Endometrial microvascular endothelial cells (primary cell): ENCODE measurements around the gene CTBP2. TPM values are rescaled to one million over a fixed set of nuclear protein-coding genes. Genes with fewer than 3 reads are reported as not detected.

ENCODE experiments used
- in situ Hi-C: cut with HindIII; loops from 2 replicates; pipeline ENCODE4 v1.10.0; 2017; ENCODE audit warnings: low sequenced_read_pairs, low pct_unique_long_range_greater_than_20kb; ENCODE audit errors: inconsistent ontology term
- total RNA-seq: library from RNA; depleted of rRNA; stranded (reverse); fragments of >200 nt; gene quantifications from one replicate; pipeline ENCODE4 v1.2.3, GENCODE V29; 2015; ENCODE audit errors: inconsistent ontology term

Gene CTBP2
- total RNA-seq, 1 donor from 2014 or later, result 89.9 TPM

DNA sequence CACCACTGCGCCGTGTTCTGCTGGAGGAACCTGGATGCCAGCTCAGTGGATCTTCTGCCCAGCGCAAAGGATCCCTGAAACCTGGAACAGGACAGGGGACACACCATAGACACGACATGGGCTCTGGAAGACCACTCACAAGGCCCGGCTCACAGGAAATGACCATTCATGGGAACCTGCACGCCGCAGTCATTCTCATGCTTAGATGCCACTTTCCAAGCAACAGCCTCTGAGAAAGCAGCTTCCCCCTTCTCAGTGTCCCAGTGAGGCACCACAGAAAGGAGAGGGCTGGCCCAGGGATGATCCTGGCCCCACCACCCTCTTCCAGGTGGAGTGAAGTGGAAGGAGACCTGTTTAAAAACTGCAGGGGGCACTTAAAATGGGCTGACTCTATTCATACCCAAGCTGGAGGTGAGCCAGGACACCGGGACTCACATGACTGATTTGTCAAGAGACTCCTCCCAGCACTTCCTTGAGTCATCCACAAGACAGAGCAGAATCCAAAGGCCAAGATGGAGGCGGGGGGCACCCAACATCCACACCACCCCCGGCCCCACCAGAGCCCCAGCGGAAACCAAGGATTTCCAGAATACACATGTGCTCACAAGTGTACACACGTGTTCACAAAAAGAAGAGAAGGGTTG is 11.2 kb downstream of the CTBP2 start:
- in situ Hi-C loops, result no loop called here

DNA sequence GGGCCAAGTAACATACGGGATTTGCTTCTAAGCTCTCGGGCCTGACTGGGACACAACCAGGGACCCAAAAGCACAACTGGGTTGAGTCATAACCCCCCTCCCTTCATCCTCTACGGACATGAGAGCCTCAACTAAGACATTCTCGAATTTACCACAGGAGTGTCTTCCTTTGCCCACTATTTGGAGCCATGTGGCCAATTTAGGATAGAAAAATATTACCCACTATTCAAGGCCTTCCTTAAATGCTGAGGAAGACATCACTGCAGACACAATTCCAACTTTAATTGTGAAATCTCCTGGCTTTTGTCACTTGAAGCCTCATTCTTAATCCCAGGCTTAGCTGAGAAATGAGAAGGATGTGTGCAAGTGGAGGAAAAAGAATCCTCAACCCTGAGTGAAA is 11.8 kb downstream of the CTBP2 start:
- in situ Hi-C loops, result no loop called here

DNA sequence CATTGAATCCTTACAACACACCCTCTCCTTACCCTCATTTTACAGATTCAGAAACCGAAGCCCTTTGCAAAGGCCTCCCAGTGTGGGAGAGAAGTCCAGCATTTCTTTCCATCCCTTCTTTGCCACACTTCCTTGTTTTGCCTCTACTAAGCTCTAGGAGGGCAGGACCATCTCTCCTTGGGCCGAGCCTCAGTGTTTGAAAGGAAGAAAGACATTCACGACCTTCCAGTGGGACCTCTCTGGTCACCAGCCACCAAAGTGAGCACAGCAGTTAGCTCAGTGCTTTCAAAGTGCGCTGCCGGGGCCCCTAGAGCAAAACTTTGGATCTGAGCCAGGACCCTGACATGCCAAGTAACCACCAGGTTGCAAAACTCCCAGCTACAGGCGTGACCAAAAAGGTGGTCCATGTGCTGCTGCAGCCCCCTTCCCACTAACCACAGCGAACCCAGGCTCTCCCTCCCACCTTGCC is 12.4 kb downstream of the CTBP2 start:
- in situ Hi-C loops, result no loop called here

DNA sequence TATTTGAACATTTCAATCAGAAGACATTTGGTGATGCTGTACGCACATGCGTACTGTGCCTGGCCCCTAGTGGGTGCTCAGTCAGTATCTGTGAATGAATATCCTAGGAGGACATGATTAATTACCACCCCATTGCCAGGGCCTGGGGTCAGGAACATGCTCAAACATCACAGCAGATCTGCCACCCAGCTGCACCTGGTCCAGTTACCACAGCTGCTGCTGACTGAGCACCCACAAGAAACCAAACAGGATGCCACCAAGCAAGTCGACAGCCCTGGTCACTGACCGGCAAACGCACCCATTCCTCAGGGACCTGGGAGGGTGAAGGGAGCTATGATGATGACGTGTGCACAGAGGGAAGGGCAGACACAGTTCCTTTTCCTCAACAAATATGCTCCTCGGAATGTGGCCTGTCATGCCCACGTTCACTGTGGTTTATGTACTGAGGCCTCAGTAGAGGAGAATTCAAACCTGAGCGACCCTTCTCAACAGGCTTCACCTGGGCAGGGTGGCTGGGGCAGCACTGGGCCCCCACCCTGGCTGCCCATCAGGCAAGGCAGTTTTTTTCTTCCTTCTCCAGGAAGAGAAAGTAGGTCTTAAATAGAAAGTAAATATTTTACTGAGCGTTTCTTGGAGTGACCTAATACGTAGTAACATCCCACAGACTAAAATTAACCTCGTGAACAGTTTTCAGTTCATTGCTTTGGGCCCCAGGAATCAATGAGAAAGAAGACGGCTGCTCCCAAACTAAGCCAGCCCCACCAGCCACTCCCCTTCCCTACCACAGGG is 13.4 kb downstream of the CTBP2 start:
- in situ Hi-C loops, result no loop called here

DNA sequence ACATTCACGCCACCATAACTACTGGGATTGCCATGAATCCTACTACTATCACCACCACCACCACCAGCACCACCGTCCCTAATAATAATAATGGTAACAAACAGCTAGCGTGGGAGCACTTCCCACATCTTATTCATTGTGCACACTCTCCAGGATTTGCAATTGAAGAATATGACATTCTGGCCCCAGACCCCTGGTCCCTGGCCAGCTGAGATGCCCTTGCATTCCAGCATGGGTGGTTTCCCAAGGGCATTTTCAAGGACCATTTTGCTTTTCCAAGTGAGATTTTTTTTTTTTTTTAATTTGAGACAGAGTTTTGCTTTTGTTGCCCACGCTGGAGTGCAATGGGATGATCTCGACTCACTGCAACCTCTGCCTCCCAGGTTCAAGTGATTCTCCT is 14.7 kb downstream of the CTBP2 start:
- in situ Hi-C loops, result no loop called here

DNA sequence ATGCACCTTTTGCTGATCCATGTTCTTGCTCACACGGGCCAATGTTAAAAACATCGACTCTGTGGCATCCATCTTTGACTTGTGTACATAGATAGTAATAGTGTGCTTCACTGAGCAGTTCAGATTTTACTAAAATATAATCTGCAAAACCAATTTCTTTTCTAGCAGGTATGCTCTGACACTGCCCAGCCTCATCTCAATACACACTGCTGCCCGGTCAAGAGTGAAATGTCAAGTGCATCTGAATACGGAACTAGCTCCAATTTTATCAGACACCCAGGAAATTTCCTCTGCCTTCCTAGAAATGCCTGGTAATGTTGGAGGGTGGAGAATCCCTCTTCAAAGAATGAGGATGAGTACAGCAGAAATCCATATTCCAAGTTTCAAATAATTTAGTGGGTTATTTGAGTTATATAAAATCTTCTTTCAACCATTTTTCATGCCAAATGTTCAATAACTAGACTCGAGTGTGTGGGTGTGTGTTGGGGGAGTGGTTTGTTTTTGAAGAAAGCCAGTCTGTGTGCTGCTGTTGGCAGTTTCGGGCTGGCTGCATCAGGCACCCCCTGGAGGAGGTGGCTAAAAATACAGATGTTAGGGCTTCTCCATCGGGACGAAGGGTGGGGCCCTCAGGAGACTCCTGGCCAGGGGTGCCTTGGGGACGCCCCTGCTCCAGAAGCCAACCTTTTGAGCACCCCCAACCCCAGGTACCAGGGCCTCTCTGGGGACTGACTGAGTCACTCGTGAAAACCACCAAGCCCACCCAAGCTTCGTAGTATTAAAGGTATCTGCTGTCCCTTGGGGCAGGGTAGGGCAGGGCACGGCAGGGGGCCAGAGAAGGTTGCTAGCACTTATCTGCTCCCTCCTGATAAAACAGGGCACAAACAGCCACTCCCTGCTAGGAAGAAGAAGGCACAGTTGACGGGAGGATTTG is 15.4 kb downstream of the CTBP2 start:
- in situ Hi-C loops, result no loop called here

DNA sequence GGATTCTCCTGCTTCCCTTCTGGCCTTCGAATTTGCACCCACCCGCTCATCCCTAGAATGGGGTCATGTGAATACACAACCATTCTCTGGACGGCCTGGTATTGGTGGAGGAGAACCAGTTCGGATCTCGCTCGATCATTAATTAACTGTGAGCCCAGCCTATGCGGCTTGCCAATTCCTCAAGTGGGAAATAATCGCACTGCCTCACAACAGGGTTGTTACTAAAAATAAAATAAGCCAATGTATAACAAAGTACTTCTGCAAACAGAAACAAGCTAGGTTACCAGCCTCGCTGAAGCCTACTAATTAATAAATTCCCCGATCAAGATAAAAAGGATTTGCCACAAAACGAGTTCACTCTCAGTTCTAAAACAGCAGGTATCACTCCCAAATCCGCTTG is 16.2 kb downstream of the CTBP2 start:
- in situ Hi-C loops, result no loop called here

DNA sequence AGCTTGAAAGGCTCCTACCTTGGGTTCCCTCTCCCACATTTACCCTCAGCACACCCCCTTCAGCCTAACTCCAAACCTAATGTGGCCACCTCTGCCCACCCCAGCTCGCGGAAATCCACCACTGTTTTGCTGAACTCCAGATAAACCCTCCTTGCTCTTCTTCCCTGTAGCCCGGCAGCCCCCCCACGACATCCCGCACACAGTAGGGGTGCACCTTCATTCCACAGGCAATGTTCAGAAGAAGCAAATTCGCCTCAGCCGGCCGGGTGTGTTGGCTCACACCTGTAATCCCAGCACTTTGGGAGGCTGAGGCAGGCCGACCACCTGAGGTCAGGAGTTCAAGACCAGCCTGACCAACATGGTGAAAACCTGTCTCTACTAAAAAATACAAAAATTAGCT is 17.4 kb downstream of the CTBP2 start:
- in situ Hi-C loops, result no loop called here

DNA sequence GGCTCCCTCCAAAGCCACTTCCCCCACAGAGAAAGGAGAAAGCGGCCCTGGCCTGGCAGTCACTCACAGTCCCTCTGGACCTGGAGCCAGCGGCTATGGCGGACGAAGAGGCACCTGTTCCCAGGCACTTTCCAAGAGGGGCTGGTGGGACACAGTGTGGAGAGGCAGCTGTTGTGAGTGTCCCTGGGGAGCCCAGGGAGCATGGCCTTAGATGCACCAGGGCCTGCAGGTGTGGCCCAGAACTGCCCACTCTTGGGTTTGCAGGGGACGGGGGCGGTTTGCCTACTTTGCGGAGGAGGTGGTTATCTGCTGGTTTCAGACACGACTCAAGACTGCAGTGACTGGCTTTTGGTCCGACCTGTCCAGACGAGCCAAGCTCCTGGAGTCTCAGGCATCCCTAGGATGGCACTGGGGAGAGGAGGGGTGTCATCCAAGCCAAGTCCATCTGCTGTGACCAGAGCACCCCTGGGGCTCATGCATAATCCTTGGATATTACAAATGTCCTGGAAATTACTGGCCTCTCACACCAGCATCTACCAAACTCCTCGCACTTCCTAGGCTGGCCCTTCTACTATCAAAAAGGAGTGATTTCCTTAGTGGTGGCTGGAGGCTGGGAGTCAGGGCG is 18.4 kb downstream of the CTBP2 start:
- in situ Hi-C loops, result no loop called here

DNA sequence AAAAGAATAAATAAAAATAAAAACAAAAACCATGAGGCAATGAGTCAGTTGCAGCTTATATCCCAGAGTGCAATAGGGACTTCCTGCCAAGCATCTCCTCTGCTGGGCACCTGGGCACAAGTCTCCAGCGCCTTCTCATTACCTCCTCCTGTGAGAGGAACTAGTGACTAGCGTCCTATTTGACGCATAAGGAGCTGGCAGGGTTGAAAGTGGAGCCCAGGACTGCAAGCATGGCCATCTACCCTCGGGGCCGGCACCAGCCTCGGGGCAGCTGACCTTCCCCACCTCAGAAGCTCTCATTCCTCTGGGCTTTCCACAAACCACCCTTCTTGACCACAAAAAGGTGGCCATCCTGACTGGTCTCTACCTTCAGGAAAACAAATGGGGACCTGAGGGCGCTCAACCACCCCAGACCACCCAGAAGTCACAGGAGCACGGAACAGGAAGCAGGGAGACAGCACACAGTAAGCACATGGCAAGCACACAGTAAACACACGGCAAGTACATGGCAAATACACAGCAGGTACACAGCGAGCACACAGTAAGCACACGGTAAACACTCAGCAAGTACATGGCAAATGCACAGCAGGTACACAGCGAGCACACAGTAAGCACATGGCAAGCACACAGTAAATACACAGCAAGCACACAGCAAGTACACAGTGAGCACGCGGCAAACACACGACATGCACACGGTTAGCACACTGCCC is 19.1 kb downstream of the CTBP2 start:
- in situ Hi-C loops, result no loop called here

DNA sequence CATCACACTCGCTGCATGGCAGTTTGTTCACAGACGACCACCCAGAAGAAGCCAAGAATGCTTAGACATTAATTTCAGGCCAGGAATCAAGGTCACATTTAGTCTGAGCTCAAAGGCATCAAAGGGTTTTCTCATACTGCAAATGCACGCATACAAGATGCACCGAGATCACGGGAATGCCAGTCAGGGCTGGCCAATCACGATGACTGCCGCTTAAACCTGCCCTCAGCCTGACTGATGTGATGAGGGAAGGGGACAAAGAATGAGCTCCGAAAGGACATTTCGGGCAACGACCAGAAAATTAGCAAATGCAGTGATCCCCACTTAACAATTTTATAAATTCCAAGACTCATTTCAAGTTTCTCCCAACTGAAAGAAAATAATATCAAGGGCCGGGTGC is 20.2 kb downstream of the CTBP2 start:
- in situ Hi-C loops, result no loop called here

DNA sequence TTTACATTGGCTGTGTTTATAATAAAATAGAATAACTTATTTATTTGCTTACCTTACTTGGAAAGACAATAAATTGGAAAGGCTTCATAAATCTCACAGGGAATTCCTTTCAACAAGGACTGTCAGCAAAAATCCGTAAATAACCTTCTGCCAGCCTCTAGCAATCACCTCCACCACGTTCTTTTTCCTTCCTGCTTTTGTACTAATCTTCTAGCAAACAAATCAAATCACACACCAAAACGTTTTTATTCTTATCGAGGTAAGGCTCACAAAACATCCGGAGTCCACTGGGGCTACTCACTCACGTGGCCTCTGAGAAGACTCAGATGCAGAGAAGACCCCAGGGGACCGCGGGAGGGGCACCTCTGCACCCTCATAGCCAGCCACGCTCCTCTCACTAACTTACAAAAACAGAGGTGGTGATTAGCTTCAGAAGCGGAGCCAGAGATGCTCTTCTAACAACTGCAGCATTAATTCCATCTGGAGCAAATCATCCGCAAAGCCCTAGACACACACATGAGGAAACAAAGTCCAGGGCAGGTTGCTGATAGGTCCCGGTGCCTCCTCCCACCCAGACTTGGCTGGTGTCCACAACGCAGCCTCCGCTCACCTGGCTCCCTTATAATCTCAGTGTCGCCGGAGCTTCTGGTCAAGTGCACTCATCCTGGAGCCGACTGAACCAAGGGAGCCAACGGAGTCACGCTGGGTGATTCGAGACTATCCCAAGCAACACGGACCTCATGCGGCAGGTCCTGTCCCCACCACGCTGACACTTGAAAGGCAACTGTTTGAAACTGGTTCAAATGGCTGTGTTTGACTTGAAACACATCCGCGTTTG is 22.5 kb downstream of the CTBP2 start:
- in situ Hi-C loops, result no loop called here

DNA sequence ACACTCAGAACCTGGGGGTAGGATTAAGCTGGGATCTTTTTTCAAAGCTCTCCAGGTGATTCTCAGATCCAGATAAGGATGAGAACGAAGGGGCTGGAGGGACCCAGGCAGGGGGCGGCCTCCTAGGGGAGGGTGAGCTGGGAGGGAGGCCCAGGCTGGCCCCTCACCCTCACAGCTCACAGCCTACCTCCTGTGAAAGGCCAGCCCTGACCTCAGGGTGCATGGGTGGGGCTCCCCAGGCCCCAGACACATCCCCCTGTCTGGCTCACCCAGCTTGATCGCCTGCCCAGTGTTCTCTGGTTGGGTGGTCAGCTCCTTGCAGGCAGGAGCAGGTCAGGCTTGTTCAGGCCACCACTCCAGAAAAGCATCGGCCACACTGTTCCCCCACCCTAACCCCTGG is 24.3 kb downstream of the CTBP2 start:
- in situ Hi-C loops, result no loop called here

DNA sequence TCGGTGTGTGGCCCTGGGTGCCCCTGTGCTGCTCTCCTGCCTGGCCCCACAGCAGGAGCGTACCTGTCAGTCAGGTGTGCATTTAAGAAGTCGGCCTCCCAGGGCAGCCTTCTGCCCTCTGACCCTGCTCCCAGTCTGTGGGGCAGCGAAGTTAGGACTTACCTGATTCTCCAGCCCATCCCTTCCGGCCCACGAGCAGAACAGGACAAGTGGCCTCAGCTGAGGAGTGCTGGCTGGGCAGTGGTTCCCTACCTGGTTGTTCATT is 24.7 kb downstream of the CTBP2 start:
- in situ Hi-C loops, result no loop called here

DNA sequence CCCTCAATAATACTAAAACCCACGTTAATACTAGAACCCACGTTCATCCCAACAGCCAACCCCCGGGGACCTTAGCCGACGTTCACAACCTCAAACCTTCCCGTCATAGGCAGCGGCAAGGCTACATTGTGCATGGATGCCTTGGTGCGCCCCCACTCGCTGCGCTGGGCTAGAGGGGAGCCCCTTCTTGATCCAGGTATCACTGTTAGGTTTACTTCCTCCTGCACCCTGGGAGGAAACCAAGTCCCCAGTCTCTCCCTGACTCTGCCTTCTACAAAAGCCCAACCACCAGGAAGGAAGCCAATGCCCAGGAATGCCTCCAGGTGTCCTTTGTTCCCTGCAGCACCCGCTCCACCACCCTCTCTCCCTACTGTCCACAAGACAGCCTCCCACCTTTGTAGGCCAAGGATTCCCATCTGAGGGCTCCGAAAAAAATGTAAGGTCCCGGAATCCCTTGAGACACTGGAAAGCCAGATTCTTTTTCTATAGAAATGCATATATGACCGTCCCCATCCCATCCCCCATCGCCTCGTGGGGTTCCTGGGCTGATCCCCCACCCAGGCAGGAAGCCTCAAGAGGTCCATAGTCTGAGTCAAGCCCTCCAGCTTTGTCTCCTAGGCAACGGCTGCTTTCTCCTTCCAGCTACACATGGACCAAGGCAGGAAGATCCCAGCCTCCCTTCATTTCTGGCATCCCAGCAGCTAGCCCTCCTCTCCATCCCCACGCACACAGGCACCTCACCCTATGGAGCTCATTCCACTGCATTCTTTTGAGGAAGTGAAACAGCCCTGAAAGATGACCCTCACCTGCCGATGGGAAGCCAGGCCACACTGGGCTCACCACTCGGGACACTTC is 25.2 kb downstream of the CTBP2 start:
- in situ Hi-C loops, result no loop called here

DNA sequence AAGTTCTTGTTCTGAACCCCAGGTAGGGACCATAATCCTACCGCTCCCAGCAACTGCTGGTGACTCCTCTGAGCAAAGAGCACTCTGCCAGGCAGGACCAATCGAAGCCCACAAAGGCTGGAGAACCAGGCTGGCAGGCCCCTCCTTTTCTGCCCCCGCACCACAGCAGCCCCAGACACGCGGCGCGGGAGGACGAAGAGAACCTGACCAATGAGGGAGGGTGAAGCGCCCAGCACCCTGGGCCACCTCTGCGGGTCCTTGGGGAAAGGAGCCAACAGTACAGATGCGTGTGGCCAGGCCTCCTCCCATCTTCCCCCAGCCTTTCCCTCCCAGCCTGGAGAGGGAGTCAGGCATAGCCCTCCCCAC is 25.9 kb downstream of the CTBP2 start:
- in situ Hi-C loops, result no loop called here
